ENCODE data around the gene LARGE1.

The LARGE1 gene

GRCh38 chr22:33260498-33260897 is 659.8 kb downstream of the LARGE1 start:
- Histone ChIP-seq H4K20me1 (ENCODE audit: insufficient read depth, low read length, poor library complexity, severe bottlenecking) (no peaks in the 10 kb centered on the region), H3K36me3 (ENCODE audit: insufficient read depth, low read length) (no peaks in the 10 kb centered on the region), H3K9me3 (ENCODE audit: insufficient read depth, low read depth, low read length) (peaks cover 5% of the 10 kb centered on the region; the same call in 1 of the 2 replicates), H3K4me3 (ENCODE audit: low read length, poor library complexity, severe bottlenecking) (no peak overlapping the region), H2AFZ (ENCODE audit: low read length) (no peak overlapping the region), H3F3A (ENCODE audit: low read depth) (no peaks in the 10 kb centered on the region), H3K9me2 (replicated peaks; ENCODE audit: low read depth, low read length) (no peaks in the 10 kb centered on the region), H3K4me1 (ENCODE audit: insufficient read depth, low read length, poor library complexity, severe bottlenecking) (no peaks in the 10 kb centered on the region), H3K79me2 (ENCODE audit: insufficient read depth, low read length) (no peaks in the 10 kb centered on the region), H3K27me3 (ENCODE audit: insufficient read depth, low read length, poor library complexity, severe bottlenecking) (no peaks in the 10 kb centered on the region), H3K9ac (ENCODE audit: low read depth, low read length, poor library complexity, severe bottlenecking) (no peak overlapping the region), H3K4me2 (ENCODE audit: low read depth, low read length, poor library complexity, severe bottlenecking) (no peak overlapping the region)
- TF ChIP-seq CTCF (conservative IDR thresholded peaks at IDR 0.05; ENCODE audit: low read length) (no peak), EZH2phosphoT487 (IDR thresholded peaks at IDR 0.05; ENCODE audit: borderline replicate concordance) (no peak)

GRCh38 chr22:33255791-33256190 is 664.5 kb downstream of the LARGE1 start:
- Histone ChIP-seq H3K79me2 (ENCODE audit: insufficient read depth, low read length) (no peaks in the 10 kb centered on the region), H3K36me3 (ENCODE audit: insufficient read depth, low read length) (no peaks in the 10 kb centered on the region), H3F3A (ENCODE audit: low read depth) (no peaks in the 10 kb centered on the region), H3K9me2 (replicated peaks; ENCODE audit: low read depth, low read length) (no peaks in the 10 kb centered on the region), H3K4me1 (ENCODE audit: insufficient read depth, low read length, poor library complexity, severe bottlenecking) (no peaks in the 10 kb centered on the region), H4K20me1 (ENCODE audit: insufficient read depth, low read length, poor library complexity, severe bottlenecking) (no peaks in the 10 kb centered on the region), H3K4me3 (ENCODE audit: low read length, poor library complexity, severe bottlenecking) (no peak overlapping the region), H3K9ac (ENCODE audit: low read depth, low read length, poor library complexity, severe bottlenecking) (no peak overlapping the region), H3K9me3 (ENCODE audit: insufficient read depth, low read depth, low read length) (peaks cover 8% of the 10 kb centered on the region; the same call in 1 of the 2 replicates), H2AFZ (ENCODE audit: low read length) (no peak overlapping the region), H3K27me3 (ENCODE audit: insufficient read depth, low read length, poor library complexity, severe bottlenecking) (no peaks in the 10 kb centered on the region), H3K4me2 (ENCODE audit: low read depth, low read length, poor library complexity, severe bottlenecking) (no peak overlapping the region)
- no peak for TF ChIP-seq EZH2phosphoT487 (IDR thresholded peaks at IDR 0.05; ENCODE audit: borderline replicate concordance)
- TF ChIP-seq CTCF (conservative IDR thresholded peaks at IDR 0.05; ENCODE audit: low read length): no peak

GRCh38 chr22:33248948-33249347 is 671.3 kb downstream of the LARGE1 start:
- H3K4me3 ChIP-seq (ENCODE audit: low read length, poor library complexity, severe bottlenecking): no peak overlapping the region
- TF ChIP-seq EZH2phosphoT487 (IDR thresholded peaks at IDR 0.05; ENCODE audit: borderline replicate concordance) (no peak), CTCF (conservative IDR thresholded peaks at IDR 0.05; ENCODE audit: low read length) (no peak)
- H3K27me3 ChIP-seq (ENCODE audit: insufficient read depth, low read length, poor library complexity, severe bottlenecking): no peaks in the 10 kb centered on the region
- no peaks in the 10 kb centered on the region for H3K4me1 ChIP-seq (ENCODE audit: insufficient read depth, low read length, poor library complexity, severe bottlenecking)
- no peaks in the 10 kb centered on the region for H3K36me3 ChIP-seq (ENCODE audit: insufficient read depth, low read length)
- 0 out of 2 replicates have a peak, but pooled peaks cover 4% of the 10 kb centered on the region for H3K9me3 ChIP-seq (ENCODE audit: insufficient read depth, low read depth, low read length)
- no peaks in the 10 kb centered on the region for H3K9me2 ChIP-seq (replicated peaks; ENCODE audit: low read depth, low read length)
- H3F3A ChIP-seq (ENCODE audit: low read depth): no peaks in the 10 kb centered on the region
- no peaks in the 10 kb centered on the region for H3K79me2 ChIP-seq (ENCODE audit: insufficient read depth, low read length)
- H3K9ac ChIP-seq (ENCODE audit: low read depth, low read length, poor library complexity, severe bottlenecking): no peak overlapping the region
- H4K20me1 ChIP-seq (ENCODE audit: insufficient read depth, low read length, poor library complexity, severe bottlenecking): no peaks in the 10 kb centered on the region
- no peak overlapping the region for H2AFZ ChIP-seq (ENCODE audit: low read length)
- H3K4me2 ChIP-seq (ENCODE audit: low read depth, low read length, poor library complexity, severe bottlenecking): no peak overlapping the region
